Fibroblast of pulmonary artery (primary cell): ENCODE results near the gene RPS6KC1.
"Not testable (repeated sequence)": the region's sequence is repeated elsewhere in the genome, so short reads cannot be mapped to it uniquely, and the experiment has no call there.

ENCODE experiments used
- DNase-seq: peaks from one replicate; pipeline ENCODE4 v3.0.0-alpha.2; 2010; ENCODE audit warnings: low read depth
- H3K4me3 ChIP-seq: replicated peaks from 2 replicates; pipeline ENCODE4 v1.5.1; 2011; ENCODE audit warnings: low read depth, mild to moderate bottlenecking, control low read depth, low read length, moderate library complexity
- CTCF ChIP-seq: IDR thresholded peaks from 2 replicates; pipeline ENCODE4 v1.5.1; 2011; ENCODE audit warnings: mild to moderate bottlenecking, control low read depth, low read length, inconsistent platforms; ENCODE audit errors: missing control alignments

Gene RPS6KC1

GRCh38 chr1:213089924-213090677 is 39.1 kb downstream of the RPS6KC1 start:
- DNase-seq = no peak
- no peak for TF ChIP-seq CTCF
- no peak overlapping the region for H3K4me3 ChIP-seq

GRCh38 chr1:213094446-213094845 is 43.4 kb downstream of the RPS6KC1 start:
- H3K4me3 ChIP-seq = no peak overlapping the region
- TF ChIP-seq CTCF = no peak
- no peak for DNase-seq

GRCh38 chr1:213095467-213095866 is 44.4 kb downstream of the RPS6KC1 start:
- DNase-seq = no peak
- H3K4me3 ChIP-seq = no peak overlapping the region

GRCh38 chr1:213099682-213100399 is 48.8 kb downstream of the RPS6KC1 start:
- no peak for DNase-seq
- no peak for TF ChIP-seq CTCF
- no peak overlapping the region for H3K4me3 ChIP-seq

More at GRCh38 chr1:213095467-213095866, 44.4 kb downstream of the RPS6KC1 start:
- no peak for TF ChIP-seq CTCF

GRCh38 chr1:213100565-213100964 is 49.5 kb downstream of the RPS6KC1 start:
- not testable (repeated sequence) for H3K4me3 ChIP-seq, DNase-seq

GRCh38 chr1:213103377-213104306 is 52.6 kb downstream of the RPS6KC1 start:
- no peak for TF ChIP-seq CTCF
- no peak for DNase-seq
- H3K4me3 ChIP-seq = no peak overlapping the region

- no peak for TF ChIP-seq CTCF
- no peak overlapping the region for H3K4me3 ChIP-seq
- no peak for DNase-seq
Measured at GRCh38 chr1:213104604-213105003, 53.6 kb downstream of the RPS6KC1 start.
